GM12892 (cell line): ENCODE measurements around the gene CDKL5.
A peak's percentile ranks its signal among the peaks of the same experiment; 100 is the strongest.
"Not testable (repeated sequence)": the region's sequence is repeated elsewhere in the genome, so short reads cannot be mapped to it uniquely, and the experiment has no call there.

Source experiments
- DNase-seq: peaks from one replicate; pipeline ENCODE4 v3.0.0; 2011; ENCODE audit not compliant: insufficient read length
- FAIRE-seq: peaks from 2 replicates; lab custom pipeline; 2011; peaks lifted over from hg19 to GRCh38; lab: Jason Lieb, UNC
- POLR2A ChIP-seq: IDR thresholded peaks from 2 replicates; pipeline ENCODE4 v1.6.1; 2011; ENCODE audit warnings: low read depth, low read length, control low read depth
- POLR2AphosphoS5 ChIP-seq: IDR thresholded peaks from 2 replicates; pipeline ENCODE4 v1.6.1; 2011; ENCODE audit warnings: low read depth, low read length, control low read depth
- TAF1 ChIP-seq: IDR thresholded peaks from 2 replicates; pipeline ENCODE4 v1.6.1; 2011; ENCODE audit warnings: low read depth, mild to moderate bottlenecking, control low read depth, low read length, borderline replicate concordance

The CDKL5 gene

GRCh38 chrX:18424482-18425198 is 768 bp upstream of the CDKL5 start:
- DNase-seq, result no peak
- FAIRE-seq, result peak; percentile 44
- peak; percentile 20; the same call in 1 of the 2 replicates for TF ChIP-seq POLR2A
- no peak for TF ChIP-seq TAF1

- no peak for DNase-seq
- TF ChIP-seq POLR2A (no peak), POLR2AphosphoS5 (no peak), TAF1 (no peak)
- no peak for FAIRE-seq
Observed at GRCh38 chrX:18426004-18426320, 554 bp downstream of the CDKL5 start.

- no peak for DNase-seq
- FAIRE-seq, result no peak
- TF ChIP-seq POLR2AphosphoS5, result no peak
- TF ChIP-seq TAF1, result no peak
- TF ChIP-seq POLR2A, result no peak
Observed at GRCh38 chrX:18428006-18428405, 2.6 kb downstream of the CDKL5 start.

GRCh38 chrX:18433288-18433687 is 7.9 kb downstream of the CDKL5 start:
- FAIRE-seq, DNase-seq: not testable (repeated sequence)

- FAIRE-seq, result no peak
Observed at GRCh38 chrX:18434896-18435295, 9.5 kb downstream of the CDKL5 start.

GRCh38 chrX:18436017-18436416 is 10.6 kb downstream of the CDKL5 start:
- TF ChIP-seq POLR2A (no peak), POLR2AphosphoS5 (no peak), TAF1 (no peak)
- no peak for DNase-seq
- no peak for FAIRE-seq

More at GRCh38 chrX:18434896-18435295, 9.5 kb downstream of the CDKL5 start:
- TF ChIP-seq POLR2AphosphoS5, result no peak
- TF ChIP-seq POLR2A, result no peak
- DNase-seq, result no peak

- no peak for TF ChIP-seq POLR2AphosphoS5
- TF ChIP-seq POLR2A, result no peak
- TF ChIP-seq TAF1, result no peak
- DNase-seq, result no peak
- FAIRE-seq, result no peak
Observed at GRCh38 chrX:18440835-18441234, 15.4 kb downstream of the CDKL5 start.

GRCh38 chrX:18441780-18442367 is 16.5 kb downstream of the CDKL5 start:
- TF ChIP-seq POLR2A (no peak), POLR2AphosphoS5 (no peak), TAF1 (no peak)
- FAIRE-seq (no peak), DNase-seq (no peak)

GRCh38 chrX:18448416-18448815 is 23.0 kb downstream of the CDKL5 start:
- TF ChIP-seq POLR2AphosphoS5 (no peak), TAF1 (no peak), POLR2A (no peak)
- no peak for FAIRE-seq
- no peak for DNase-seq

GRCh38 chrX:18449236-18449635 is 23.8 kb downstream of the CDKL5 start:
- DNase-seq (no peak), FAIRE-seq (no peak)
- no peak for TF ChIP-seq TAF1
- TF ChIP-seq POLR2A, result no peak
- TF ChIP-seq POLR2AphosphoS5, result no peak

GRCh38 chrX:18455384-18455783 is 30.0 kb downstream of the CDKL5 start:
- no peak for DNase-seq
- TF ChIP-seq TAF1, result no peak
- TF ChIP-seq POLR2AphosphoS5, result no peak
- TF ChIP-seq POLR2A, result no peak
- no peak for FAIRE-seq

- no peak for TF ChIP-seq POLR2AphosphoS5
- no peak for TF ChIP-seq POLR2A
- no peak for TF ChIP-seq TAF1
- DNase-seq (no peak), FAIRE-seq (no peak)
Observed at GRCh38 chrX:18457000-18457399, 31.6 kb downstream of the CDKL5 start.
